ENCODE data around the gene ENTPD6. TPM values are rescaled to one million over a fixed set of nuclear protein-coding genes. Genes with fewer than 3 reads are reported as not detected.
A peak's percentile ranks its signal among the peaks of the same experiment; 100 is the strongest.

The ENTPD6 gene
- total RNA-seq, 1 experiment from 2014 or later = 77.0 TPM

DNA sequence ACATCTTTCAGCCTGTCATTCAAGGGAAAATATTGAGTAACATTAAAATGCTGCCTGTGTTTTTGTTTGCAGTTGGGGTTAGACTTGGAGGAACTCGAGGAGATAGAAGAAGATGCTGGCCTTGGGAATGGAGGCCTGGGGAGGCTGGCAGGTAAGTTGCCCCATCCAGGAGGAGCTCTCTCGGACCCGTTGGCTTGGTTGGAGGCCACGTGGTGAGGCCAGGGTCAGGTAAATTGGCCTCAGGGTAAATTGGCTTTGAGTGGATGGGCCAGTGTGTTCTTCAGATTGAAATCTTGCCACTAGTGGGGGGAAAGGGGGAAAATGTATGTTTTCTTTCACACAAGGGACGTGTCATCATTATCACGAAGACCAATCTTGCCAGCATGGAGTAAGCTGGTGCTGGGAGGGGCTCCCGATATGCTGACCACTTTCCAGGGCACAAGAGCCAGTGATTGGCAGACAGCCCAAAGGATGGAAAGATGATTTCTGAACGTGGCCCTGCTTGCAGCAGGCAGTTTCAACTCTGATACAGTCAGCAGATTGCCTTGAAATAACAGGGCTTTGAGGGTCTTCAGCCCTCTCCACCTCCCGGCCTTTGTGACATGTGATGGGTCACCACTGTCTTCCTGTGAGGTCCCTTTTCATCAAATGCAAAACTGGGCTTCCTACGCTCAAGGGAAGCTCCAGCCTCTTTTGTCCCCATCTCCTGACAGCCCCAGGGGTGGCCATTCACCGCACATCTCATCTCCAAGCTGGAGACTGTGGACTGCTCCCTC is 73.7 kb downstream of the ENTPD6 start:
- no peak overlapping the region for H3K4me3 ChIP-seq
- H3K27ac ChIP-seq = no peak overlapping the region
- H3K27me3 ChIP-seq (replicated peaks) = no peaks in the 10 kb centered on the region
- DNase-seq (ENCODE audit: low read depth in 1 of 2, low spot score in 2 of 2) = no peak
- H3K9me3 ChIP-seq (replicated peaks) = no peaks in the 10 kb centered on the region
- peaks cover 80% of the 10 kb centered on the region for H3K36me3 ChIP-seq
- no peaks in the 10 kb centered on the region for H3K4me1 ChIP-seq (replicated peaks)

DNA sequence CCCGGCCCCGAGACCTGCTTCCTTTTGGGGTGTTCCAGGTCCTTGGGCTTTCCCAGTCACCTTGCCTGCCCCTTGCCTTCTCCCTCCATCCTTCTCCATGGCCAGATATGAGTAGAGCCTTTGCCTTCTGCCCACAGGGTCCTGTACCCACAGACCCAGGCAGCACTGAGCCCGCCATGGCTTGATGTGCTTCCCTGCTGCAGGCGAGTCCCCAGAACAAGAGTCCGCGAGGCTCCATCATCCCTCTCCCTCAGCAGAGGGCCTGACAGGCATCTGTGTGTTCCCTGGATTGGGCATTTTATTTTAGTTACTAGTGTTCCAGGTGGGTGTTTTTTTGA is 74.3 kb downstream of the ENTPD6 start:
- no peak overlapping the region for H3K4me3 ChIP-seq
- H3K27me3 ChIP-seq (replicated peaks) = no peaks in the 10 kb centered on the region
- peaks cover 80% of the 10 kb centered on the region for H3K36me3 ChIP-seq
- H3K9me3 ChIP-seq (replicated peaks) = no peaks in the 10 kb centered on the region
- DNase-seq (ENCODE audit: low read depth in 1 of 2, low spot score in 2 of 2) = no peak
- H3K27ac ChIP-seq = no peak overlapping the region
- H3K4me1 ChIP-seq (replicated peaks) = no peaks in the 10 kb centered on the region

DNA sequence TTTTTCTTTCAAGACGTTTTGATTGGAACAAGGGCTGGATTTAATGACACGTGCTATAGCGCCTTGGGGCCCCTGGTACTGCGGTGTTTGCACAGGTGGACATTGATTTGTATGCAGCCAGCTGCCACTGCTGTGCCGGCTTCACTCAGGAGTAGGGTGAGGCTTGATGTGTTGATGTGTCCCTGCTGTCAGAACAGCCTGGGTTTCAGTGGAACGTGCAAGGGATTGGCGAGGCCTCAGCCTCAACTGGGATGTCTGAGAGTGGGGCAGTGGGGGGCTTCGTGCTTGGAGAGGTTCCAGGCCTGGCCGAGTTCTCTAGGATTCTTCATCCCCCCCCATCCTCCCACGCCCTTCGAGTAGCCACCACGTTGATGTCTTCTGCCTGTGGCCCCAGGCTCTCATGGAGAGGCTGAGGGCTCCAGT is 75.3 kb downstream of the ENTPD6 start:
- DNase-seq (ENCODE audit: low read depth in 1 of 2, low spot score in 2 of 2) = no peak
- no peaks in the 10 kb centered on the region for H3K27me3 ChIP-seq (replicated peaks)
- H3K36me3 ChIP-seq = peaks cover 85% of the 10 kb centered on the region
- no peaks in the 10 kb centered on the region for H3K4me1 ChIP-seq (replicated peaks)
- H3K9me3 ChIP-seq (replicated peaks) = no peaks in the 10 kb centered on the region
- no peak overlapping the region for H3K4me3 ChIP-seq
- no peak overlapping the region for H3K27ac ChIP-seq

DNA sequence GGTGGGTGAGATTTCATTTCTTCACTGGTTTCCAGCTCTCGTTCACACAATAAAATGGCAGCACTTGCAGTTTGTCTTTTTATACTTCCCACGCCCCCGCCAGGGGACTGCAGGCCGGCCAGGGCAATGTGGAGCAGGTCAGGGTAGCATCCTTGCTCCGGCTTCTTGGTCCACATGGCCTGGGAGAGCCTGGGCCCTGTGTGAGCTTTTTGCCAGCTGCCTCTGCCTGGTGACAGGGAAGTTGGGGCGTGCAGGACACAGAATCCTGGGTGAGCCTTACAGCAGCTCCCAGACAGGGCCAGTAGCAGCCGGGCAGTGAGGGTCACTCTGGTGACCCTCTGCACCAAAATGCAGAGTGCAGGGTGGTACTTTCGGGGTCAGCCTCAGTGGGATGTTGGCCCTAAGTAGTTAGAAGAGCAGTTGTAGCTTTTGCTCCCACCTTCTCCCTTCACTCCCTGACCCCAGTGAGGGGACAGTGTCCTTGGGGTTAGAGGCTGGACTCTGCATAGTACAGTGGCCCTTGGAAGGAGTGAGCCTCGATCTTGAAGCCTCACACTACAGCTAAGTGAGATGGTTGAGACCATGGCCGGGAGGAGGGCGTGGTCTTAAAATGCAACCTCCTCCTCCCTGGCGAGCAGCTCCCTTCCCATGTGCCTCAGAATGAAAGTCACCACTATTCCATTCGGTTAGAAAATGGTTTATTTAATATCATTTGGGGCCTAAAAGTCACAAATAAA is 76.1 kb downstream of the ENTPD6 start:
- no peak overlapping the region for H3K4me3 ChIP-seq
- H3K27me3 ChIP-seq (replicated peaks) = no peaks in the 10 kb centered on the region
- no peak overlapping the region for H3K27ac ChIP-seq
- peaks cover 89% of the 10 kb centered on the region for H3K36me3 ChIP-seq
- no peak for DNase-seq (ENCODE audit: low read depth in 1 of 2, low spot score in 2 of 2)
- no peaks in the 10 kb centered on the region for H3K9me3 ChIP-seq (replicated peaks)
- H3K4me1 ChIP-seq (replicated peaks) = no peaks in the 10 kb centered on the region

DNA sequence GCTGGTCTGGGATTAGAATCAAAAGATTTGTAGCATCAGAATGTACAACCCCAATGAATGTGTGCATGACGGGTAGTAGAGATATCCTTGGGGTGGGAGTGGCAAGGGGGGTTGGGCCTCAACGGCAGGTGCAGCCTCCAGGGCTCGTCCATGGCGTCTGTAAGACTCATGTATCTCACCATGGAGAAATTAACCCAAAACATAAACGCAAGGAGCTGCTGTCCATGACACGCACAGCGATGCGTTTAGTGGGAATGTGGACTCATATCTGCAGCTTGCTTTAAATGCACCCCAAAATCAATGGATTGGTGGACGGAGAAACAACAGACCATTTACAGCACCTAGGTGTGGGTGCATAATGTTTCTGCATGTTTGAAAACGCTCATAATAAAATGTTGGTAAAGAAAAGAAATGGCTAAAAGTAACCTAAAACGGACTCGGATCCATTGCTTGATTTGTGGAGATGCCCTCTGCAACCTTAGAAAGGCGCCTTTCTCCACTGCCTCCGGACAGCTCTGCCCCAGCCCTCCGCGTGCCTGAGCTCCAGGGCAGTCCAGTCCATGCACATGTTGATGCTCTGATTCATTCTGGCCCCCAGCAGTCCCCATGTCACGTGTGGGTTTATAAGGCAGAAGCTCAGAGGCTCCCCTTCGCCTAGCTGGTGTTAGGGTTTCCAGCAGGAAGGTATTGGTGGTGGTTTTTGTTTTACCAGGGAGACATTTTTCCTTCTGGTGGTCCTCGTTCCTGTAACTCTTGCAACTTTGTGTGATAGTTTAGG is 76.9 kb downstream of the ENTPD6 start:
- Histone ChIP-seq H3K4me1 (replicated peaks) (no peaks in the 10 kb centered on the region), H3K27ac (no peak overlapping the region), H3K36me3 (peaks cover 89% of the 10 kb centered on the region), H3K4me3 (no peak overlapping the region), H3K9me3 (replicated peaks) (no peaks in the 10 kb centered on the region), H3K27me3 (replicated peaks) (no peaks in the 10 kb centered on the region)
- no peak for DNase-seq (ENCODE audit: low read depth in 1 of 2, low spot score in 2 of 2)

DNA sequence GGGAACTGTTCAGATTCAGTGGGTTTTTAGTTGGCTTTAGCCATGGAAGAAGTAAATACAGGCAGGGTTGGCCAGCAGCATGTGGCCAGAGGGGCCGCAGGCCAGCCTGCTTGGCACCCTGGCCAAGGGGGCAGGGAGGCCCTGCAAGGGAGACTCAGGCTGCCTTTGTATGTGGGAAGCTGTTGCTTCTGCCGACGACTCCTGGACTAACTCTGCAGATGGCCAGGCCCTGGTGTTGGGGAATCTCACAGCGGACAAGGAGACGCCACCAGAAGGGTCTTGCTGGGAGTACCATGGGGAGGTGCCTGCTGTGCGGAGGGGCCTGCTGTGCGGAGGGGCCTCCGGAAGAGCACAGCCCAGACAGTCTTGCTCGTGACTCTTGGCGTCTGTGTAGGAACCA is 77.5 kb downstream of the ENTPD6 start:
- H3K27ac ChIP-seq = no peak overlapping the region
- H3K36me3 ChIP-seq = peaks cover 94% of the 10 kb centered on the region

DNA sequence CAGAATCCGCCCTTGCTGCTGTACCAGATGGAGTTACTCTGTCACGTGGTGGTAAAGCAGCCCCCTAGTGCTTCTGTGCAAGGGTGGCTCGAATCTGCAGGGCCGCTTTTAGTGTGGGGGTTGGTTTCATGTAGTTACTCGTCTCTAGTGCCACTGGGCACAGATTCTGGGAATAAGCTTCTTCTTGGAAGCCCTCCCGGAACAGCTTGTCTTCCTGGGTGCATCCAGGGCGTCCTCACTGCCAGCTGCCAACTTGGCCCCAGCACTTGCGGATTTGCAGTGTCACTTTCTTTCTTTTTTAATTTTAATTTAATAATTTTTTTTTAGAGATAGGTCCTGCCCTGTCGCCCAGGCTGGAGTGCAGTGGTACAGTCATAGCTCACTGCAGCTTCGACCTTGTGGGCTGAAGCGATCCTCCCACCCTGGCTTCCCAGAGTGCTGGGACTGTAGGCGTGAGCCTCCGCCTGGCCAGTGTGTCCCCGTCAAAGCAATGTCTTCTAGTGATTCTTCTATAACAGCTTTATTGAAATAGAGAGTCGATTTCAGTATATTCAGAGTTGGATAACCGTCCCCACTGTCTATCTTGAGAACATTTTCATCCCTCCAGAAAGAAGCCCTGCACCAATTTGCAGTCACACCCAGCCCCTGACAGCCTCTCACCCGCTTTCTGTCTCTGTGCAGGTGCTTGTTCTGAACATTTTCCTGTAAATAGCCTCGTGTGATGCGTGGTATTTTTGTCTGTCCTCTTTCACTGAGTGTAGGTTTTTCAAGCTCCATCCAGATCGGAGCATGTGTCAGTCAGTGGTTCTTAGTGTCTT is 78.2 kb downstream of the ENTPD6 start:
- Histone ChIP-seq H3K4me1 (replicated peaks) (no peaks in the 10 kb centered on the region), H3K9me3 (replicated peaks) (no peaks in the 10 kb centered on the region), H3K4me3 (no peak overlapping the region), H3K27me3 (replicated peaks) (no peaks in the 10 kb centered on the region), H3K27ac (no peak overlapping the region), H3K36me3 (peaks cover 97% of the 10 kb centered on the region)
- DNase-seq (ENCODE audit: low read depth in 1 of 2, low spot score in 2 of 2) = no peak

More for the DNA sequence above, 77.5 kb downstream of the ENTPD6 start:
- Histone ChIP-seq H3K4me1 (replicated peaks) (no peaks in the 10 kb centered on the region), H3K27me3 (replicated peaks) (no peaks in the 10 kb centered on the region), H3K4me3 (no peak overlapping the region), H3K9me3 (replicated peaks) (no peaks in the 10 kb centered on the region)
- DNase-seq (ENCODE audit: low read depth in 1 of 2, low spot score in 2 of 2) = no peak

DNA sequence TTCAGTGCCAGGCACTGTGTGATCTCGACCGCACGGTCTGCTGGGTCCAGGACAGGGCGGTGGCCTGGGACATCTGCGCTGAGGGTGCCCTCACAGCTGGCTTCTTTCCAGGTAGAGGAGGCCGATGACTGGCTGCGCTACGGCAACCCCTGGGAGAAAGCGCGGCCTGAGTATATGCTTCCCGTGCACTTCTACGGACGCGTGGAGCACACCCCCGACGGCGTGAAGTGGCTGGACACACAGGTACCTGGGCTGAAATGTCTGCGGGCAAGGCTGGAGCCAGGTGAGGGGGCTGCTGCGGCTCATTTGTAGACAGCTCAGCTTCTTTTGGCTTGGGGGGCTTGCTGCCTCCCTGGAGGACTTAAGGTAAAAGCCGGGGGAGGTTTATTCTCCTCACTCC is 79.0 kb downstream of the ENTPD6 start:
- Histone ChIP-seq H3K27me3 (replicated peaks) (no peaks in the 10 kb centered on the region), H3K4me1 (replicated peaks) (no peaks in the 10 kb centered on the region), H3K27ac (no peak overlapping the region), H3K4me3 (no peak overlapping the region), H3K36me3 (peaks cover 97% of the 10 kb centered on the region), H3K9me3 (replicated peaks) (no peaks in the 10 kb centered on the region)
- peak in 1 of 2 experiments; percentile 40 for DNase-seq (ENCODE audit: low read depth in 1 of 2, low spot score in 2 of 2)

DNA sequence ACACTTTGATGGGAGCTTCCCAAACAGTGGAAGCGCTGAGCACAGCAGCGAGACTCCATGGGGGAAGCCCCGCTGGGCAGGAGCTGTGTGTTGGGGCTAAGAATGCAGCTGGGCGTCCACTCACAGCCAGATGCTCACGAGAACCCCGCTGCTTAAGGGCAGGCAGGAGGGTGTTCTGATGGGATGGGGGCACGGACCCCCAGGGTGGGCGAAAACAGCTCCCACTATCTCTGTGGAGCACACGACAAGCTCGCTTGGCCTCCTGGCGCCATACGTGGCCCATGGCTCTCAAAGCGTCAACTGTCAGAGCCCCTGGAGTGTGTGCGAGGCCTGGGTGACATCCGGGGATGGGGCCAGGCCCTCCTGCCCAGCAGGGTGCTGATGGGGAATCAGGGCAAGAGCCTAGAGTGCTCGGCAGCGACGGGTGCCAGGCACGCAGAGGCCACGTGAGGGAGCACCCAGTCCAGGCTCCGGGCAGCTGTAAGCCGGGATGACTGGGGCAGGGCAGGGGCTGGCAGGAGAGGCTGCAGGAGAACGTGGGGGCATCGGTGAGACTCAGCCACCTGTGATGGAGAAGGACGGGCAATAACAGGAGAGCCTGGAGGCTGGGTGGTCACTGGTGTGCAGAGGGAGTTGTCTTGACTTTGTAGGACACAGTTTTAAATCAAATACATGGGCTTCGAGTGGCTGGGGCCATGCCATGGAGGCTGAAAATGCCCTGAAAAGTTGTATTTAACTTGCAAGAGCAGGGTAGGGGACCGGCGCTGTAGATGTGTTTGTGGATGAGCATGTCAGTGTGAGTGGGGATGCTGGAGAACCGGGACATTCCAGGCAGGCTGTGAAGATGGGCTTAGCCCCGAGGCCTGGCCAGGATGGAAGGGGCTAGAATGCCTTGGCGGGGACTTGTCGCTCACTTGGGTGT is 79.6 kb downstream of the ENTPD6 start:
- DNase-seq (ENCODE audit: low read depth in 1 of 2, low spot score in 2 of 2) = peak in 1 of 2 experiments; percentile 39
- H3K4me3 ChIP-seq = no peak overlapping the region
- H3K9me3 ChIP-seq (replicated peaks) = no peaks in the 10 kb centered on the region
- H3K36me3 ChIP-seq = peaks cover 100% of the 10 kb centered on the region
- no peaks in the 10 kb centered on the region for H3K27me3 ChIP-seq (replicated peaks)
- H3K27ac ChIP-seq = no peak overlapping the region
- H3K4me1 ChIP-seq (replicated peaks) = no peaks in the 10 kb centered on the region

DNA sequence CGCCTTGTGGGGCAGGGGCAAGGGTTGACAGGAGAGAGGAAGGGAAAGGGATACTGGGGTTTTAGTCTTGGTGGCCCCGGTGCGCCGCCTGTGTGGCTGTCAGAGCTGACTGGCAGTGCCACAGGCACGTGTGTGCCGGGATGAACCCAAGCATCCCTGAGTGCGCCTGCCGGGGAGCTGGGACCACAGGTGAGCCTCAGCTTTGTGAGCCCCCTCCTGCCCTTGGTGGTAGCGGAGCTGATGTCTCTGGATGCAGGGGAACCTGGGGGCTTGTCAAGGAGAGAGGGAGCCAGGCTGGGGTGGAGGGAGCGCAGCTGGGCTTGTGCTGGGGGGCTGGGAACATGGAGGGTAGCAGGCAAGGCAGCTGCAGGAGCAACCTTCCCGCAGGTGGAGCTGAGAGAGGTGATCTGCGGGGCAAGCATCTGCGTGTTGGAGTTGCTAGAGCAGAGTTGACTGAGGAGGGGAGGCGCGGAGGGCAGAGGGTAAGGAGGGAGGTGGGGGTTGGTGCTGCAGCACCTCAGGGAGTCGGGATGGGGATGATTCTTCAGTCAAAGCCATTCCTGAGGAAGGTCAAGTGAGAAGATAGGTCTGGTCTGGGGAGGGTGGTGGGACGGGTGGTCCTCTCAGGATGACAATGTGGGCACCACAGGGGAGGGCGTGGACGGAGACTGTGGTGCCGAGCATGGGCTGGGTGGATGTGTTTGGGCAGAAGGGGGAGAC is 80.5 kb downstream of the ENTPD6 start:
- Histone ChIP-seq H3K36me3 (peaks cover 100% of the 10 kb centered on the region), H3K27ac (no peak overlapping the region), H3K9me3 (replicated peaks) (no peaks in the 10 kb centered on the region), H3K27me3 (replicated peaks) (no peaks in the 10 kb centered on the region), H3K4me3 (no peak overlapping the region), H3K4me1 (replicated peaks) (no peaks in the 10 kb centered on the region)
- DNase-seq (ENCODE audit: low read depth in 1 of 2, low spot score in 2 of 2) = peak in 1 of 2 experiments; percentile 36
